HG02588 (cell line): ENCODE measurements around the gene ATP6V1C2.
A peak's percentile ranks its signal among the peaks of the same experiment; 100 is the strongest.

ENCODE experiments used
- ATAC-seq: cut with Tn5 transposase; IDR thresholded peaks from one replicate; pipeline ENCODE4 v1.9.1; 2021; ENCODE audit warnings: mild to moderate bottlenecking, moderate library complexity; ENCODE audit not compliant: unreplicated experiment

Gene ATP6V1C2

GRCh38 chr2:10721396-10722251 lies at the start of gene ATP6V1C2:
Gene ATP6V1C2 (plus strand): TSS chr2:10721630. CDS start chr2:10722850, 1,220 bp downstream.
- ATAC-seq, result peak; percentile 80

- no peak for ATAC-seq
Measured at GRCh38 chr2:10675131-10675530, 46.3 kb upstream of the ATP6V1C2 start.

GRCh38 chr2:10678225-10678624 lies 43.2 kb upstream of the ATP6V1C2 start:
- no peak for ATAC-seq

GRCh38 chr2:10680214-10680613 lies 41.2 kb upstream of the ATP6V1C2 start:
- no peak for ATAC-seq

GRCh38 chr2:10680957-10681356 lies 40.5 kb upstream of the ATP6V1C2 start:
- ATAC-seq, result no peak

- ATAC-seq, result no peak
Measured at GRCh38 chr2:10686176-10686730, 35.2 kb upstream of the ATP6V1C2 start.

- peak; percentile 34 for ATAC-seq
Measured at GRCh38 chr2:10688921-10689807, 32.3 kb upstream of the ATP6V1C2 start.

GRCh38 chr2:10691521-10691920 lies 29.9 kb upstream of the ATP6V1C2 start:
- no peak for ATAC-seq

GRCh38 chr2:10700078-10700803 lies 21.2 kb upstream of the ATP6V1C2 start:
- no peak for ATAC-seq

GRCh38 chr2:10704034-10704594 lies 17.3 kb upstream of the ATP6V1C2 start:
- no peak for ATAC-seq

- no peak for ATAC-seq
Measured at GRCh38 chr2:10706033-10706432, 15.4 kb upstream of the ATP6V1C2 start.

- no peak for ATAC-seq
Measured at GRCh38 chr2:10707831-10708230, 13.6 kb upstream of the ATP6V1C2 start.

- no peak for ATAC-seq
Measured at GRCh38 chr2:10709290-10709939, 12.0 kb upstream of the ATP6V1C2 start.

GRCh38 chr2:10712185-10712809 lies 9.1 kb upstream of the ATP6V1C2 start:
- ATAC-seq, result no peak

GRCh38 chr2:10716581-10716980 lies 4.8 kb upstream of the ATP6V1C2 start:
- ATAC-seq, result no peak

GRCh38 chr2:10717628-10718027 lies 3.8 kb upstream of the ATP6V1C2 start:
- ATAC-seq, result no peak

- ATAC-seq, result no peak
Measured at GRCh38 chr2:10720306-10720705, 1.1 kb upstream of the ATP6V1C2 start.

GRCh38 chr2:10720947-10721395 lies 459 bp upstream of the ATP6V1C2 start:
- no peak for ATAC-seq

- no peak for ATAC-seq
Measured at GRCh38 chr2:10722252-10722825, 909 bp downstream of the ATP6V1C2 start.
